Measurements from ENCODE around the gene UTRN.

DNA sequence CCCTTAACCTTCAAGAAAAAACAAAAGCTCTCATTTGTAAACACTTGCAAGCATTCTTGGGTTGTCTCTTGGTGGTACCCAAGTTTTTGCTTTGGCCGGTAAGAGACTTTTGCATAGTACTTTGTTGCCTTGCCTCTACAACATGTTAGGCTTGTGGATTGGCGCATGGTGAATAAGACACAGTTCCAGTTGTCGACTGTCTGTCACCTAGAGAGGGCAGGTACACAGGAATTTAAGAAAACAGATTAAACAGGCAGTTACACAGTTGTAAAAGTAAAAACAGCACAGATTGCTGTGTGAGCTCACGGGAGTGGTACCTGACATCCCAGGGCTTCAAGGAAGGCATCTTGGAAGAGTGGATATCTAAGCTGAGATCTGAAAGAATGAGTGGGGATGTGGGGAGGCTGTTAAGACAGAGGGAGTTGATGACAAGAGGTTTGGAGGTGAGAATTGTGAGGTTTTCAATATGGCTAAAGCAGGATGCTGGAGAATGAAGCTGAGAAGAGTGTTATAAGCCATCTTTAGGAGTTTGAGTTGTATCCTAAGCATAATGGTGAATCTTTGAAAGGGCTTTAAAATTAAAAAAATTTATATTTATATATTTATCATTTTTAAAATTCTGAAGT is 19.2 kb downstream of the UTRN start:
- TF ChIP-seq, protein P1, sequence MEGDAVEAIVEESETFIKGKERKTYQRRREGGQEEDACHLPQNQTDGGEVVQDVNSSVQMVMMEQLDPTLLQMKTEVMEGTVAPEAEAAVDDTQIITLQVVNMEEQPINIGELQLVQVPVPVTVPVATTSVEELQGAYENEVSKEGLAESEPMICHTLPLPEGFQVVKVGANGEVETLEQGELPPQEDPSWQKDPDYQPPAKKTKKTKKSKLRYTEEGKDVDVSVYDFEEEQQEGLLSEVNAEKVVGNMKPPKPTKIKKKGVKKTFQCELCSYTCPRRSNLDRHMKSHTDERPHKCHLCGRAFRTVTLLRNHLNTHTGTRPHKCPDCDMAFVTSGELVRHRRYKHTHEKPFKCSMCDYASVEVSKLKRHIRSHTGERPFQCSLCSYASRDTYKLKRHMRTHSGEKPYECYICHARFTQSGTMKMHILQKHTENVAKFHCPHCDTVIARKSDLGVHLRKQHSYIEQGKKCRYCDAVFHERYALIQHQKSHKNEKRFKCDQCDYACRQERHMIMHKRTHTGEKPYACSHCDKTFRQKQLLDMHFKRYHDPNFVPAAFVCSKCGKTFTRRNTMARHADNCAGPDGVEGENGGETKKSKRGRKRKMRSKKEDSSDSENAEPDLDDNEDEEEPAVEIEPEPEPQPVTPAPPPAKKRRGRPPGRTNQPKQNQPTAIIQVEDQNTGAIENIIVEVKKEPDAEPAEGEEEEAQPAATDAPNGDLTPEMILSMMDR (IDR thresholded peaks at IDR 0.05; ENCODE audit: low read depth, low read length): no peak
- TF ChIP-seq EZH2phosphoT487 (IDR thresholded peaks at IDR 0.05; ENCODE audit: low read depth): no peak

Measured in OCI-LY3 (cell line).